ENCODE results near the gene SVIL. TPM values are rescaled to one million over a fixed set of nuclear protein-coding genes. Genes with fewer than 3 reads are reported as not detected.

SVIL gene
- total and polyA plus RNA-seq, 7 donors = 70.6 to 1,728 (median 792) TPM

DNA sequence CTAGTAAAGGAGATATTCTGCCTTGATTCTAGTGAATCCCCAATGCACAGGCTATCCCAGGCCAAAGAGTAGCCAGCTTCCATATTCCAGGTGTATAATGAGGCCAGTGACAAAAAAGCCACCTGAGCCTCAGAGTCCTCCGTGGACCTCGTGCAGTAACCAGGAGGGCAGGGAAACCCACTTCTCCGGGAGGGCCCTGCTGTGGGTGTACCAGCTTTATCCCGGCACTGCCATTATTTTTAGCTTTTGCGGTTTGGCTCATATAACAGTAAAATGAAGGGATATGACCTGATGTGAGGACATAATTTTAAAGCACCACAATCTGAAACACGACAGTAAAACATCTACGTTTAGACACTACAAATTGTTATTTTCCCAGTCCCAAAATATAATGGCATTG is 109.0 kb downstream of the SVIL start:
- peaks cover 72% of the 10 kb centered on the region for H3K4me1 ChIP-seq
- H3K27ac ChIP-seq = peak overlapping the region; percentile 71
- peaks cover 4 to 90% of the 10 kb centered on the region in 2 donors for H3K36me3 ChIP-seq (ENCODE audit: insufficient read depth in 1 of 2, low read depth in 1 of 2)
- no peak for DNase-seq
- TF ChIP-seq, protein P1, sequence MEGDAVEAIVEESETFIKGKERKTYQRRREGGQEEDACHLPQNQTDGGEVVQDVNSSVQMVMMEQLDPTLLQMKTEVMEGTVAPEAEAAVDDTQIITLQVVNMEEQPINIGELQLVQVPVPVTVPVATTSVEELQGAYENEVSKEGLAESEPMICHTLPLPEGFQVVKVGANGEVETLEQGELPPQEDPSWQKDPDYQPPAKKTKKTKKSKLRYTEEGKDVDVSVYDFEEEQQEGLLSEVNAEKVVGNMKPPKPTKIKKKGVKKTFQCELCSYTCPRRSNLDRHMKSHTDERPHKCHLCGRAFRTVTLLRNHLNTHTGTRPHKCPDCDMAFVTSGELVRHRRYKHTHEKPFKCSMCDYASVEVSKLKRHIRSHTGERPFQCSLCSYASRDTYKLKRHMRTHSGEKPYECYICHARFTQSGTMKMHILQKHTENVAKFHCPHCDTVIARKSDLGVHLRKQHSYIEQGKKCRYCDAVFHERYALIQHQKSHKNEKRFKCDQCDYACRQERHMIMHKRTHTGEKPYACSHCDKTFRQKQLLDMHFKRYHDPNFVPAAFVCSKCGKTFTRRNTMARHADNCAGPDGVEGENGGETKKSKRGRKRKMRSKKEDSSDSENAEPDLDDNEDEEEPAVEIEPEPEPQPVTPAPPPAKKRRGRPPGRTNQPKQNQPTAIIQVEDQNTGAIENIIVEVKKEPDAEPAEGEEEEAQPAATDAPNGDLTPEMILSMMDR (IDR thresholded peaks at IDR 0.05) = no peak
- WGBS, 3 donors = 33 to 60% (median 40%) methylated on average over 7 of the region's 7 CpGs
- no peak overlapping the region for H3K4me3 ChIP-seq
- intact Hi-C loops (cut with DNase I) = no loop called here
- H3K9me3 ChIP-seq = no peaks in the 10 kb centered on the region
- no peaks in the 10 kb centered on the region for H3K27me3 ChIP-seq (ENCODE audit: insufficient read depth in 3 of 3, low read length in 2 of 3)
- ATAC-seq = peak; percentile 62 to 79 (median 75)

DNA sequence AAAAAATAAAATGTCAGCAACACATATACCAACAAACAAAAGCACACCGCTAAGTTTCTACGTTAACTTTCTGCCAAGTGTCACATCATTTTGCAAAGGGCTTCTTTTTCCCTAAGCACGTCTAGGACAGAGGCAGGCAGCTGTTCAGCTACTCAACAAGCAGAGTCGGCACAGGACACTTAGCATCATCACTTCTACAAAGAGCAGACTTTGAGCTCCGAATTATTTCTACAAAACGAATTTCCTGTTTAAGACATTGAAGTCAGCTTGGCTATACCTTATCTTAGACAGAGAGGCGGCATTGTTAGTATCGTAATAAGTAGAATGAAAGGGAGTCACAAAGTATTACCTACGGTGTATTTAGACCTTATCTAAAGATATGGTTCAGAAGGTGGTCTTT is 110.1 kb downstream of the SVIL start:
- ATAC-seq (peak in 2 of 4 donors; percentile 4), DNase-seq (no peak)
- TF ChIP-seq, protein P1 (IDR thresholded peaks at IDR 0.05) = no peak
- 62 to 79% (median 63%) methylated on average over 9 of the region's 9 CpGs for WGBS, 3 donors
- Histone ChIP-seq H3K9me3 (no peaks in the 10 kb centered on the region), H3K27ac (peak overlapping the region; percentile 71), H3K27me3 (ENCODE audit: insufficient read depth in 3 of 3, low read length in 2 of 3) (no peaks in the 10 kb centered on the region), H3K4me1 (peaks cover 75% of the 10 kb centered on the region), H3K36me3 (ENCODE audit: insufficient read depth in 1 of 2, low read depth in 1 of 2) (peaks cover 4 to 90% of the 10 kb centered on the region in 2 donors), H3K4me3 (no peak overlapping the region)
- intact Hi-C loops (cut with DNase I) = no loop called here

DNA sequence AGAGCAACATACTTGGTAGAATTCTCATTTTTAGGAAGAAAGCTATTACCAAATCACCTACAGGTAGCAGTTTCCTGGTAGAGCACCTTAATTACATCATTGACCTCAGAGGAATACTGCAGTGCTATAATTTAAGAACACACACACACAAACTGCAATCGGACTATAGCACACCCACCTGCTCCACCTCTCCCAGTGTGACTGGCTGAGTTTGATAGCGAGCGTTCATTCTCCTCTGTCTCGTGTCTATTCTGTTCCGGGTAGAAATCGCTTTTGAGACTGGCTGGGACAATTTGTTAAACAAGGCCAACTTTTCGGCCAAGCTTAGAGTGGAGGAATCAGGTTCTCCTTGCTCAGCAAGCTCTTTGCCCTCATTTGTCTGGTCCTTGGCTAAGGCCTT is 110.5 kb downstream of the SVIL start:
- H3K4me1 ChIP-seq = peaks cover 72% of the 10 kb centered on the region
- H3K36me3 ChIP-seq (ENCODE audit: insufficient read depth in 1 of 2, low read depth in 1 of 2) = peaks cover 4 to 90% of the 10 kb centered on the region in 2 donors
- no peak overlapping the region for H3K4me3 ChIP-seq
- H3K27ac ChIP-seq = peak overlapping the region; percentile 71
- ATAC-seq = peak in 2 of 4 donors; percentile 1 to 10
- 32 to 76% (median 40%) methylated on average over 7 of the region's 7 CpGs for WGBS, 3 donors
- DNase-seq = no peak
- no peaks in the 10 kb centered on the region for H3K27me3 ChIP-seq (ENCODE audit: insufficient read depth in 3 of 3, low read length in 2 of 3)
- intact Hi-C loops (cut with DNase I) = no loop called here
- TF ChIP-seq, protein P1 (IDR thresholded peaks at IDR 0.05) = no peak
- H3K9me3 ChIP-seq = no peaks in the 10 kb centered on the region

- intact Hi-C loops (cut with DNase I) = no loop called here
- Histone ChIP-seq H3K9me3 (no peaks in the 10 kb centered on the region), H3K4me1 (peaks cover 74% of the 10 kb centered on the region), H3K27me3 (ENCODE audit: insufficient read depth in 3 of 3, low read length in 2 of 3) (no peaks in the 10 kb centered on the region), H3K27ac (peak overlapping the region; percentile 71), H3K36me3 (ENCODE audit: insufficient read depth in 1 of 2, low read depth in 1 of 2) (peaks cover 4 to 91% of the 10 kb centered on the region in 2 donors), H3K4me3 (peak overlapping the region; percentile 19)
- WGBS, 3 donors = 61 to 69% (median 67%) methylated on average over 4 of the region's 4 CpGs
- DNase-seq (no peak), ATAC-seq (no peak)
- TF ChIP-seq, protein P1 (IDR thresholded peaks at IDR 0.05) = no peak
Observed at GRCh38 chr10:29522918-29523317, 111.9 kb downstream of the SVIL start.

Data from psoas muscle (tissue), 8 donors.